Colonic mucosa (tissue), 4 donors: Measurements from ENCODE around the gene BIN2. TPM values are rescaled to one million over a fixed set of nuclear protein-coding genes. Genes with fewer than 3 reads are reported as not detected.
"Not testable (repeated sequence)": the region's sequence is repeated elsewhere in the genome, so short reads cannot be mapped to it uniquely, and the experiment has no call there.

Source experiments
- DNase-seq: peaks from one replicate; pipeline ENCODE4 v3.0.0-alpha.2; 2020
- H3K27ac ChIP-seq: fragments of 200-600 bp; one replicate; pipeline ENCODE4 v1.8.0; 2021
- H3K27me3 ChIP-seq: fragments of 200-600 bp; one replicate; pipeline ENCODE4 v1.8.0; 2021
- H3K36me3 ChIP-seq: fragments of 200-600 bp; one replicate; pipeline ENCODE4 v1.8.0; 2021
- H3K4me1 ChIP-seq: fragments of 200-600 bp; one replicate; pipeline ENCODE4 v1.8.0; 2021; ENCODE audit warnings: mild to moderate bottlenecking
- H3K4me3 ChIP-seq: fragments of 200-600 bp; one replicate; pipeline ENCODE4 v1.8.0; 2021
- H3K9ac ChIP-seq, 2 donors: one replicate each; pipeline ENCODE4 v1.7.0; 2013; ENCODE audit warnings: control low read depth in 2 of 2, low read depth in 2 of 2, low read length in 2 of 2
- H3K9me3 ChIP-seq: fragments of 200-600 bp; one replicate; pipeline ENCODE4 v1.8.0; 2021
- CTCF ChIP-seq: fragments of 200-600 bp; IDR thresholded peaks from one replicate; pipeline ENCODE4 v1.8.0; 2022; ENCODE audit warnings: antibody characterized with exemption, mild to moderate bottlenecking
- intact Hi-C: fragments of 100-400 bp; cut with DNase I; formaldehyde crosslinking; loops from one replicate; pipeline ENCODE4 v1.14.1; 2022
- total RNA-seq, 2 donors: library from RNA; stranded (reverse); fragmentation: NEBNext Ultra II Directional in 1 of 2; extraction: Animal tissue kit (Norgen Biotek cat#: 25700) in 1 of 2; gene quantifications; one replicate each; pipeline ENCODE4 v1.2.1, GENCODE V29; 2021
- donor health status: healthy.
- donor health status: DM: no; HTN: no; CAD: no.
- donor health status: DM: no; HTN: no; CAD: no.

The BIN2 gene
- total RNA-seq, 2 donors from 2014 or later = 6.7 to 6.8 TPM

GRCh38 chr12:51320695-51321320 lies 3.2 kb downstream of the BIN2 start:
- H3K9me3 ChIP-seq = no peaks in the 10 kb centered on the region
- H3K27ac ChIP-seq = no peak overlapping the region
- H3K36me3 ChIP-seq = no peaks in the 10 kb centered on the region
- intact Hi-C loops = no loop called here
- H3K9ac ChIP-seq = peak overlapping the region in 1 of 2 donors; percentile 34
- no peak for TF ChIP-seq CTCF
- DNase-seq = no peak
- no peaks in the 10 kb centered on the region for H3K27me3 ChIP-seq
- H3K4me3 ChIP-seq = no peak overlapping the region
- H3K4me1 ChIP-seq = no peaks in the 10 kb centered on the region

GRCh38 chr12:51320311-51320694 lies 3.7 kb downstream of the BIN2 start:
- no peak for TF ChIP-seq CTCF
- intact Hi-C loops = no loop called here
- no peak for DNase-seq
- Histone ChIP-seq H3K27me3 (no peaks in the 10 kb centered on the region), H3K9ac (no peak overlapping the region), H3K36me3 (no peaks in the 10 kb centered on the region), H3K9me3 (no peaks in the 10 kb centered on the region), H3K4me3 (no peak overlapping the region), H3K4me1 (no peaks in the 10 kb centered on the region), H3K27ac (no peak overlapping the region)

- no peak for TF ChIP-seq CTCF
- intact Hi-C loops = no loop called here
- Histone ChIP-seq H3K4me3 (no peak overlapping the region), H3K4me1 (no peaks in the 10 kb centered on the region), H3K27me3 (no peaks in the 10 kb centered on the region), H3K27ac (peak overlapping the region; percentile 43), H3K36me3 (no peaks in the 10 kb centered on the region), H3K9ac (peak overlapping the region in 1 of 2 donors; percentile 26), H3K9me3 (no peaks in the 10 kb centered on the region)
- peak; percentile 63 for DNase-seq
These were observed 5.0 kb downstream of the BIN2 start for GRCh38 chr12:51318846-51319599.

- intact Hi-C loops = not testable (repeated sequence)
These were observed 5.7 kb downstream of the BIN2 start for GRCh38 chr12:51318057-51318806.

GRCh38 chr12:51311389-51311788 lies 12.6 kb downstream of the BIN2 start:
- H3K27me3 ChIP-seq = no peaks in the 10 kb centered on the region
- peaks cover 4% of the 10 kb centered on the region for H3K4me1 ChIP-seq
- intact Hi-C loops = no loop called here
- TF ChIP-seq CTCF = no peak
- no peak overlapping the region for H3K27ac ChIP-seq
- no peaks in the 10 kb centered on the region for H3K36me3 ChIP-seq
- H3K9me3 ChIP-seq = no peaks in the 10 kb centered on the region
- H3K4me3 ChIP-seq = no peak overlapping the region
- no peak for DNase-seq
- no peak overlapping the region for H3K9ac ChIP-seq

More at GRCh38 chr12:51318057-51318806, 5.7 kb downstream of the BIN2 start:
- H3K27me3 ChIP-seq, H3K4me1 ChIP-seq, H3K4me3 ChIP-seq, H3K36me3 ChIP-seq, H3K9me3 ChIP-seq, DNase-seq, H3K27ac ChIP-seq: not testable (repeated sequence)
- peak overlapping the region in 1 of 2 donors; percentile 26 for H3K9ac ChIP-seq
